ENCODE data around the gene OR14C36. TPM values are rescaled to one million over a fixed set of nuclear protein-coding genes. Genes with fewer than 3 reads are reported as not detected.

Gene OR14C36
- polyA plus RNA-seq, 3 donors = not detected

DNA sequence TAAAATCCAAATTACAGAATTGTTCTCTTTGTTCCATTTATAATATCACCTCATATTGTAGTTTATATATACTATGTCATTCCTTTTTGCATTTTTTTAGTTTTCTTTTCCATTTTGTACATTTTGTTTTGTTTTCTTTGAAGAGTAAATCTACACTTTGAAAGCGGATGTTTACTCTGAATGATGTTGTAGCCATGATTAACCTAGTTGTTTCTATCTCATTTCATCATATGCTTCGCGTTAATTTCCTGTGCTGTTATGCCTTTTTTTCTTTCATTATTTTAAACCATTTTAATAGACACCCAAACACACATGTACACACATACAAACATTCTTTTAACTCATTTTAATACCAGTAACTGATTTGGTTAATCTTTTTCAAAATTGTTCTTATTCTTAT lies 32.3 kb downstream of the OR14C36 start:
- H3K36me3 Mint-ChIP-seq = no peaks in the 10 kb centered on the region

DNA sequence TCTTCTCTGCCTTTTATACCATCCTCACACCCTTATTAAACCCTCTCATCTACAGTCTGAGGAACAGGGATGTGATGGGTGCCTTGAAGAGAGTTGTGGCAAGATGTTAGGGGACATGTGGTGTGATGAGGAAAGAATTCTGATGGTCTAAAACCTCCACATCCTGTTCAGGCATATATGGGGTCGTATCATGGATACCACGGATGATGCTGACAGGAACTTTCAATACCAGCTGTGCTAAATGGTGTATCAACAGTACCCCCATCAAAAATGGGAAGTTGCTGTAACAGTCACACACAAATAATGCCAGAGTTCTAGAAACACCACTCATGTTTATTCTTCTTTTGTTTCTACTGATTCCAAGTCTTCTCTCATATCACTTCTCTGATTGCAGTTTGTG lies 39.9 kb downstream of the OR14C36 start:
- no peak overlapping the region for H3K4me3 Mint-ChIP-seq
- peaks cover 0 to 8% of the 10 kb centered on the region in 2 donors for H3K9me3 ChIP-seq (replicated peaks in 1 of 2; ENCODE audit: control insufficient read depth in 1 of 2, insufficient read depth in 1 of 2, low read length in 2 of 2)
- H3K36me3 Mint-ChIP-seq = no peaks in the 10 kb centered on the region
- no peak overlapping the region for H3K27ac Mint-ChIP-seq
- TF ChIP-seq, protein P1, sequence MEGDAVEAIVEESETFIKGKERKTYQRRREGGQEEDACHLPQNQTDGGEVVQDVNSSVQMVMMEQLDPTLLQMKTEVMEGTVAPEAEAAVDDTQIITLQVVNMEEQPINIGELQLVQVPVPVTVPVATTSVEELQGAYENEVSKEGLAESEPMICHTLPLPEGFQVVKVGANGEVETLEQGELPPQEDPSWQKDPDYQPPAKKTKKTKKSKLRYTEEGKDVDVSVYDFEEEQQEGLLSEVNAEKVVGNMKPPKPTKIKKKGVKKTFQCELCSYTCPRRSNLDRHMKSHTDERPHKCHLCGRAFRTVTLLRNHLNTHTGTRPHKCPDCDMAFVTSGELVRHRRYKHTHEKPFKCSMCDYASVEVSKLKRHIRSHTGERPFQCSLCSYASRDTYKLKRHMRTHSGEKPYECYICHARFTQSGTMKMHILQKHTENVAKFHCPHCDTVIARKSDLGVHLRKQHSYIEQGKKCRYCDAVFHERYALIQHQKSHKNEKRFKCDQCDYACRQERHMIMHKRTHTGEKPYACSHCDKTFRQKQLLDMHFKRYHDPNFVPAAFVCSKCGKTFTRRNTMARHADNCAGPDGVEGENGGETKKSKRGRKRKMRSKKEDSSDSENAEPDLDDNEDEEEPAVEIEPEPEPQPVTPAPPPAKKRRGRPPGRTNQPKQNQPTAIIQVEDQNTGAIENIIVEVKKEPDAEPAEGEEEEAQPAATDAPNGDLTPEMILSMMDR (IDR thresholded peaks at IDR 0.05) = no peak
- intact Hi-C loops (cut with micrococcal nuclease) = no loop called here
- H3K4me1 Mint-ChIP-seq = no peaks in the 10 kb centered on the region
- no peaks in the 10 kb centered on the region for H4K20me1 ChIP-seq (ENCODE audit: insufficient read depth, low read length)
- H3K9me3 Mint-ChIP-seq = peaks cover 0 to 9% (median 4%) of the 10 kb centered on the region in 7 donors
- 0% methylated on average over 1 of the region's 2 CpGs for WGBS (ENCODE audit: insufficient coverage)
- no peaks in the 10 kb centered on the region for H3K36me3 ChIP-seq (replicated peaks in 1 of 2; ENCODE audit: control insufficient read depth in 1 of 2, insufficient read depth in 2 of 2, low read length in 2 of 2)
- no peak overlapping the region for H3K27ac ChIP-seq (ENCODE audit: low read depth in 1 of 2, low read length in 2 of 2)
- no peak overlapping the region for H2AFZ ChIP-seq (ENCODE audit: insufficient read depth, low read depth, low read length, poor library complexity, severe bottlenecking)
- no peaks in the 10 kb centered on the region for H3K79me2 ChIP-seq (ENCODE audit: insufficient read depth, low read length)
- H3K27me3 Mint-ChIP-seq (ENCODE audit: low read depth in 3 of 3) = peaks cover 0 to 3% (median 0%) of the 10 kb centered on the region in 3 donors
- no peak overlapping the region for H3K4me3 ChIP-seq (replicated peaks in 1 of 3; ENCODE audit: low read depth in 2 of 3, low read length in 3 of 3)
- H3K4me2 ChIP-seq (replicated peaks; ENCODE audit: extremely low read depth, low read length, poor library complexity, severe bottlenecking) = no peak overlapping the region
- no peak for DNase-seq
- H3K27me3 ChIP-seq (ENCODE audit: control insufficient read depth in 2 of 2, insufficient read depth in 2 of 2, low read length in 2 of 2) = no peaks in the 10 kb centered on the region
- no peaks in the 10 kb centered on the region for H3K4me1 ChIP-seq (ENCODE audit: control insufficient read depth in 1 of 2, insufficient read depth in 2 of 2, low read length in 2 of 2)
- no peak overlapping the region for H3K9ac ChIP-seq (ENCODE audit: insufficient read depth, low read length, poor library complexity, severe bottlenecking)

More for the DNA sequence above, 32.3 kb downstream of the OR14C36 start:
- H3K9me3 ChIP-seq (replicated peaks in 1 of 2; ENCODE audit: control insufficient read depth in 1 of 2, insufficient read depth in 1 of 2, low read length in 2 of 2) = no peaks in the 10 kb centered on the region
- no peaks in the 10 kb centered on the region for H3K4me1 Mint-ChIP-seq
- H3K4me2 ChIP-seq (replicated peaks; ENCODE audit: extremely low read depth, low read length, poor library complexity, severe bottlenecking) = no peak overlapping the region
- no CpG with 5 or more reads among the region's 3 CpGs for WGBS (ENCODE audit: insufficient coverage)
- no peaks in the 10 kb centered on the region for H3K79me2 ChIP-seq (ENCODE audit: insufficient read depth, low read length)
- no peak overlapping the region for H3K27ac ChIP-seq (ENCODE audit: low read depth in 1 of 2, low read length in 2 of 2)
- no peak for DNase-seq
- intact Hi-C loops (cut with micrococcal nuclease) = no loop called here
- H3K9ac ChIP-seq (ENCODE audit: insufficient read depth, low read length, poor library complexity, severe bottlenecking) = no peak overlapping the region
- no peaks in the 10 kb centered on the region for H4K20me1 ChIP-seq (ENCODE audit: insufficient read depth, low read length)
- H3K4me3 ChIP-seq (replicated peaks in 1 of 3; ENCODE audit: low read depth in 2 of 3, low read length in 3 of 3) = no peak overlapping the region
- H3K4me1 ChIP-seq (ENCODE audit: control insufficient read depth in 1 of 2, insufficient read depth in 2 of 2, low read length in 2 of 2) = no peaks in the 10 kb centered on the region
- H3K27ac Mint-ChIP-seq = no peak overlapping the region
- H3K27me3 Mint-ChIP-seq (ENCODE audit: low read depth in 3 of 3) = no peaks in the 10 kb centered on the region
- H3K9me3 Mint-ChIP-seq = peaks cover 0 to 2% (median 0%) of the 10 kb centered on the region in 7 donors
- no peaks in the 10 kb centered on the region for H3K27me3 ChIP-seq (ENCODE audit: control insufficient read depth in 2 of 2, insufficient read depth in 2 of 2, low read length in 2 of 2)
- TF ChIP-seq, protein P1 (IDR thresholded peaks at IDR 0.05) = no peak
- H2AFZ ChIP-seq (ENCODE audit: insufficient read depth, low read depth, low read length, poor library complexity, severe bottlenecking) = no peak overlapping the region
- H3K4me3 Mint-ChIP-seq = no peak overlapping the region
- H3K36me3 ChIP-seq (replicated peaks in 1 of 2; ENCODE audit: control insufficient read depth in 1 of 2, insufficient read depth in 2 of 2, low read length in 2 of 2) = no peaks in the 10 kb centered on the region

Measured in CD14-positive monocyte (primary cell).